Measurements from ENCODE around the gene UROC1.

UROC1 gene

GRCh38 chr3:126476166-126477060 is 41.2 kb downstream of the UROC1 start:
- intact Hi-C loops (cut with DNase I) = loop anchor here (10.0 kb wide), 3 partner anchors 82 to 222 kb away; partner anchors contain the start of genes CFAP100 and KLF15
- peak in 9 of 42 donors; percentile 27 to 60 (median 49) for DNase-seq

GRCh38 chr3:126475413-126476114 is 42.0 kb downstream of the UROC1 start, which contains the start of gene ZXDC:
Gene ZXDC (minus strand): TSS chr3:126475891. CDS start chr3:126475865, 26 bp downstream.
- intact Hi-C loops (cut with DNase I) = loop anchor here (10.0 kb wide), 3 partner anchors 81 to 221 kb away; partner anchors contain the start of genes CFAP100 and KLF15
- peak; percentile 75 to 98 (median 94) for DNase-seq

GRCh38 chr3:126474498-126475412 is 42.8 kb downstream of the UROC1 start:
- peak in 32 of 42 donors; percentile 17 to 60 (median 41) for DNase-seq
- intact Hi-C loops (cut with DNase I) = loop anchor here (10.0 kb wide), 3 partner anchors 80 to 220 kb away; partner anchors contain the start of genes CFAP100 and KLF15

GRCh38 chr3:126473292-126474168 is 44.0 kb downstream of the UROC1 start:
- no peak for DNase-seq
- intact Hi-C loops (cut with DNase I) = loop anchor here (10.0 kb wide), 3 partner anchors 79 to 219 kb away; partner anchors contain the start of genes CFAP100 and KLF15

GRCh38 chr3:126472277-126473006 is 45.1 kb downstream of the UROC1 start:
- intact Hi-C loops (cut with DNase I) = loop anchor here (10.0 kb wide), 3 partner anchors 78 to 218 kb away; partner anchors contain the start of genes CFAP100 and KLF15
- DNase-seq = peak in 40 of 42 donors; percentile 27 to 88 (median 54)

GRCh38 chr3:126469479-126469878 is 48.1 kb downstream of the UROC1 start:
- DNase-seq = peak in 3 of 42 donors; percentile 3 to 8 (median 3)
- intact Hi-C loops (cut with DNase I) = no loop called here

GRCh38 chr3:126468028-126468891 is 49.3 kb downstream of the UROC1 start:
- peak in 5 of 42 donors; percentile 2 to 31 (median 19) for DNase-seq
- intact Hi-C loops (cut with DNase I) = no loop called here

GRCh38 chr3:126467611-126467955 is 50.0 kb downstream of the UROC1 start:
- intact Hi-C loops (cut with DNase I) = no loop called here
- DNase-seq = peak in 3 of 42 donors; percentile 3 to 13 (median 8)

GRCh38 chr3:126466886-126467610 is 50.5 kb downstream of the UROC1 start:
- intact Hi-C loops (cut with DNase I) = no loop called here

GRCh38 chr3:126465928-126466544 is 51.5 kb downstream of the UROC1 start:
- peak in 11 of 42 donors; percentile 15 to 56 (median 33) for DNase-seq
- intact Hi-C loops (cut with DNase I) = no loop called here

More at GRCh38 chr3:126466886-126467610, 50.5 kb downstream of the UROC1 start:
- peak in 3 of 42 donors; percentile 12 to 27 (median 17) for DNase-seq

- intact Hi-C loops (cut with DNase I) = no loop called here
- peak in 3 of 42 donors; percentile 9 to 31 (median 23) for DNase-seq
These were observed 52.6 kb downstream of the UROC1 start for GRCh38 chr3:126464997-126465396.

GRCh38 chr3:126464494-126464893 is 53.1 kb downstream of the UROC1 start:
- DNase-seq = peak in 4 of 42 donors; percentile 12 to 25 (median 18)

GRCh38 chr3:126464093-126464492 is 53.5 kb downstream of the UROC1 start:
- intact Hi-C loops (cut with DNase I) = no loop called here
- peak in 1 of 42 donors; percentile 8 for DNase-seq

More at GRCh38 chr3:126464494-126464893, 53.1 kb downstream of the UROC1 start:
- intact Hi-C loops (cut with DNase I) = no loop called here

- intact Hi-C loops (cut with DNase I) = no loop called here
- DNase-seq = peak in 2 of 42 donors; percentile 13
These were observed 54.1 kb downstream of the UROC1 start for GRCh38 chr3:126463521-126463920.

All from head of caudate nucleus (tissue), 42 donors.